GM21360 (cell line): ENCODE measurements around the gene EMP2.
"Not testable (repeated sequence)": the region's sequence is repeated elsewhere in the genome, so short reads cannot be mapped to it uniquely, and the experiment has no call there.

ENCODE experiments used
- ATAC-seq: cut with Tn5 transposase; IDR thresholded peaks from one replicate; pipeline ENCODE4 v1.9.1; 2021; ENCODE audit warnings: mild to moderate bottlenecking, moderate library complexity; ENCODE audit not compliant: unreplicated experiment

The EMP2 gene

GRCh38 chr16:10578474-10579316 is 1.7 kb downstream of the EMP2 start:
- no peak for ATAC-seq

GRCh38 chr16:10577305-10578202 is 2.8 kb downstream of the EMP2 start:
- ATAC-seq = no peak

GRCh38 chr16:10576390-10577304 is 3.8 kb downstream of the EMP2 start:
- no peak for ATAC-seq

- ATAC-seq = no peak
These were observed 4.8 kb downstream of the EMP2 start for GRCh38 chr16:10575506-10576130.

- ATAC-seq = no peak
These were observed 7.8 kb downstream of the EMP2 start for GRCh38 chr16:10572611-10573010.

GRCh38 chr16:10571354-10571753 is 9.0 kb downstream of the EMP2 start:
- ATAC-seq = no peak

- no peak for ATAC-seq
These were observed 10.8 kb downstream of the EMP2 start for GRCh38 chr16:10569621-10570020.

- ATAC-seq = no peak
These were observed 13.8 kb downstream of the EMP2 start for GRCh38 chr16:10566613-10567012.

GRCh38 chr16:10565167-10565566 is 15.2 kb downstream of the EMP2 start:
- no peak for ATAC-seq

- ATAC-seq = no peak
These were observed 15.8 kb downstream of the EMP2 start for GRCh38 chr16:10564591-10564990.

GRCh38 chr16:10562361-10562899 is 18.0 kb downstream of the EMP2 start:
- no peak for ATAC-seq

GRCh38 chr16:10561425-10561824 is 19.0 kb downstream of the EMP2 start:
- no peak for ATAC-seq

GRCh38 chr16:10561001-10561400 is 19.4 kb downstream of the EMP2 start:
- no peak for ATAC-seq

GRCh38 chr16:10559792-10560191 is 20.6 kb downstream of the EMP2 start:
- not testable (repeated sequence) for ATAC-seq

- ATAC-seq = no peak
These were observed 21.4 kb downstream of the EMP2 start for GRCh38 chr16:10558746-10559641.

- no peak for ATAC-seq
These were observed 22.1 kb downstream of the EMP2 start for GRCh38 chr16:10558305-10558704.

GRCh38 chr16:10557750-10558149 is 22.6 kb downstream of the EMP2 start:
- ATAC-seq = no peak

GRCh38 chr16:10556236-10556635 is 24.2 kb downstream of the EMP2 start:
- ATAC-seq = no peak

- ATAC-seq = no peak
These were observed 25.8 kb downstream of the EMP2 start for GRCh38 chr16:10554569-10554968.
